ENCODE results near the gene GRIK4.
A peak's percentile ranks its signal among the peaks of the same experiment; 100 is the strongest.
"Not testable (repeated sequence)": the region's sequence is repeated elsewhere in the genome, so short reads cannot be mapped to it uniquely, and the experiment has no call there.

The GRIK4 gene

DNA sequence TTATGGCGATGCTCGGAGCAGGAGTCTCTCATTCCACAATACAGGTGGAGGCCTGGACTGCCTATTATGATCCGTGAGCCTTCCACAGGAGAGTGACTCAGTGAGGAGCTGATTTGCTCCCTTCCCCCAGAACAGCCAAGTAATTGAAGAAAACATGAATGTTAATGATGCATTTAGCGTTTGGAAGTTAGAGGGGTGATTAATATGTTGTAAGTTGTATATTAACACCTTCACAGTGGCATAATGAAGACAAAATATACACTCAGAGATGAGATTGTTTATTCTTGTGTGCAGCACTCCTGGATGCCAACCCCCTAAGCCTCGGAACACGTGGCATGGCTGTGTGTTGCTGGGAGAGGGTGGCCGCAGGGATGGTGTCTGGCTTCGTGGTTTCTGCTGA lies 98.6 kb downstream of the GRIK4 start:
- H3K9me3 ChIP-seq (ENCODE audit: control insufficient read depth, low read length) = no peaks in the 10 kb centered on the region
- H3K4me1 ChIP-seq (ENCODE audit: control insufficient read depth, insufficient read depth, low read length, poor library complexity, severe bottlenecking) = peaks cover 23% of the 10 kb centered on the region
- H3K4me3 ChIP-seq (ENCODE audit: extremely low read depth, insufficient read depth, low read length, poor library complexity, severe bottlenecking) = no peak overlapping the region
- no peak overlapping the region for H3K27ac ChIP-seq (ENCODE audit: low read depth, low read length, severe bottlenecking)
- 77 to 81% methylated on average over 2 to 5 of the region's 8 CpGs for WGBS, 2 experiments (ENCODE audit: insufficient coverage in 2 of 2)
- no peaks in the 10 kb centered on the region for H3K36me3 ChIP-seq (ENCODE audit: control insufficient read depth, insufficient read depth, low read length)

DNA sequence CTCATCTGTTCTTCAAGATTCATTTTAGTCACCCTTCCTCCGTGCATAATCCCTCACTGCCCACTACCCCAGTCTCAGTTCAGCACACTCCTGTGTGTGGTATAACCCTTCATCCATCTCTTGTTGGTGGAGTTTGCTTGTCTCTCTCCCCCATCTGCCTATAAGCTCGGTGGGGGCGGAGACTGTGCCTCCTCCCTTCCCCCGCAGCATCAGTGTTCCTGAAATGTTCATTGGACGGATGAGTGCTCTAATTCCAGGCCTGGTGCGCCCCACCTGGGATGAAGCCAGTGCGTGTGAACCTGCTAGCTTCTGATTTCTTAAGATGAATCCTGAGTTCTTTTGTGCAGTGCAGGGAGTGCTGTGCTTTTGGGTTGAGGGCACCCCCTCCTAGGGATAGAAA lies 100.0 kb downstream of the GRIK4 start:
- WGBS, 2 experiments (ENCODE audit: insufficient coverage in 2 of 2) = 80 to 93% methylated on average over 1 to 7 of the region's 7 CpGs
- H3K36me3 ChIP-seq (ENCODE audit: control insufficient read depth, insufficient read depth, low read length) = no peaks in the 10 kb centered on the region

DNA sequence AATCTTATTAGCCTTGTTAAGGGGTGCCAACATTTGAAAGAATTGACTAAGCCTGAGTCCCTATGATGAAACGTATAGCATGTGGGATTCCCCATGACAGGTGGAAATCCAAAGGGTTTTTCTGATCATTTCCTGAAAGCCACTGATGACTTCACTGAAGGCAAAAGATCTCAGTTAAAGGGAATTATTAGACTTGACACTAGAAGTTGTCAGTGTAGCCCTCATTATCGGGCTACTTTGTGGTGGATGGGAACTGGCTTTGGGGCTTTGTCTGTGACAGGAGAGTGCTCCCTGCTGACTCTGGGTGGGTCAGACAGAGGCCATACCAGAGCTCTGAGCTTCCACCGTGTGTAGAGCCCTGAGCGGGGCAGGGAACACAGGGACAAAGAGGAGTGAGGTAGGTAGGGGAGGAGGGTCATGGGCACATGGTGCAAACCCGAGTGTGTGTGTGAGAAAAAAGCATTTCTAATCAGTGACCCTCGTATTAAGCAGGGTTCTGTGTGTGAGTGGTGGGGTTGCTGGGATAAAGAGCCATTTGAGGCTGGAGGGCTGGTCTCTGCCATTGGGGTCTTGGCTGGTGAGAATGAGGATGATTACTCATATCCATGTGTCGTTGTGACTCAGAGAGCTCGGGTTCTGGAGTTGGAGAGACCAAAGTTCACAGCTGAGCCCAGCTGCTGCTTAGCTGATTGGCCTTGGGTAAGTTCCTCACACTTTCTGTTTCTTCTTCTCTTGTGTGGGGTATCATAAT lies 101.1 kb downstream of the GRIK4 start:
- H3K4me3 ChIP-seq (ENCODE audit: extremely low read depth, insufficient read depth, low read length, poor library complexity, severe bottlenecking) = no peak overlapping the region
- no peaks in the 10 kb centered on the region for H3K36me3 ChIP-seq (ENCODE audit: control insufficient read depth, insufficient read depth, low read length)
- 61 to 68% methylated on average over 7 to 8 of the region's 8 CpGs for WGBS, 2 experiments (ENCODE audit: insufficient coverage in 2 of 2)
- peaks cover 4% of the 10 kb centered on the region for H3K9me3 ChIP-seq (ENCODE audit: control insufficient read depth, low read length)
- H3K4me1 ChIP-seq (ENCODE audit: control insufficient read depth, insufficient read depth, low read length, poor library complexity, severe bottlenecking) = peaks cover 23% of the 10 kb centered on the region
- peak overlapping the region; percentile 75 for H3K27ac ChIP-seq (ENCODE audit: low read depth, low read length, severe bottlenecking)

More for the DNA sequence above, 100.0 kb downstream of the GRIK4 start:
- peaks cover 23% of the 10 kb centered on the region for H3K4me1 ChIP-seq (ENCODE audit: control insufficient read depth, insufficient read depth, low read length, poor library complexity, severe bottlenecking)
- H3K27ac ChIP-seq (ENCODE audit: low read depth, low read length, severe bottlenecking) = no peak overlapping the region
- H3K9me3 ChIP-seq (ENCODE audit: control insufficient read depth, low read length) = no peaks in the 10 kb centered on the region
- H3K4me3 ChIP-seq (ENCODE audit: extremely low read depth, insufficient read depth, low read length, poor library complexity, severe bottlenecking) = no peak overlapping the region

GRCh38 chr11:120613264-120614226 lies 102.0 kb downstream of the GRIK4 start:
- no peak overlapping the region for H3K4me3 ChIP-seq (ENCODE audit: extremely low read depth, insufficient read depth, low read length, poor library complexity, severe bottlenecking)
- 74 to 85% methylated on average over 4 to 5 of the region's 6 CpGs for WGBS, 2 experiments (ENCODE audit: insufficient coverage in 2 of 2)
- no peaks in the 10 kb centered on the region for H3K36me3 ChIP-seq (ENCODE audit: control insufficient read depth, insufficient read depth, low read length)
- H3K9me3 ChIP-seq (ENCODE audit: control insufficient read depth, low read length) = peaks cover 12% of the 10 kb centered on the region
- peak overlapping the region; percentile 75 for H3K27ac ChIP-seq (ENCODE audit: low read depth, low read length, severe bottlenecking)
- peaks cover 23% of the 10 kb centered on the region for H3K4me1 ChIP-seq (ENCODE audit: control insufficient read depth, insufficient read depth, low read length, poor library complexity, severe bottlenecking)

DNA sequence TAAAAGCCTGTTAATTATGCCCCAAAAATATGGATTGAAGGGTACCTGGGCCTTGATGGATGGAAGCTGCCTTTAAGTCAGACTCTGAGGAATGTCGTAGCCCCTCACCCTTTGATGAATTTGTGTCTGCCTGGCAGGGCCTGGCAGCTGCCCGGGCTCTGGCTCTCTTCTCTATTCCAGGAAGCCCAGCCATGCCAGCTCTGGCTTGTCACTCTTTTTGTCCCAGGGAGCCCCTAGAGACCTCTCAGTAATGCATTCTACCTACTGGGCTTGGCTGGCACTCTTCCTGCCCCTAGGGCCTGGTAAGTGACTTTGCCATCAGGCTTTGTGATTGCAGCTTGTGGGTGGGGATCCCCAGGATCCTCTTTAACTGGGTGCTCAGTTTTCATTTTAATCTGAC lies 103.8 kb downstream of the GRIK4 start:
- WGBS, 2 experiments (ENCODE audit: insufficient coverage in 2 of 2) = 63% methylated on average over 2 of the region's 2 CpGs; no CpG with 5 or more reads in 1 of the 2 experiments
- H3K9me3 ChIP-seq (ENCODE audit: control insufficient read depth, low read length) = peaks cover 19% of the 10 kb centered on the region
- no peaks in the 10 kb centered on the region for H3K36me3 ChIP-seq (ENCODE audit: control insufficient read depth, insufficient read depth, low read length)
- no peak overlapping the region for H3K27ac ChIP-seq (ENCODE audit: low read depth, low read length, severe bottlenecking)
- peaks cover 21% of the 10 kb centered on the region for H3K4me1 ChIP-seq (ENCODE audit: control insufficient read depth, insufficient read depth, low read length, poor library complexity, severe bottlenecking)
- no peak overlapping the region for H3K4me3 ChIP-seq (ENCODE audit: extremely low read depth, insufficient read depth, low read length, poor library complexity, severe bottlenecking)

GRCh38 chr11:120618399-120618798 lies 106.9 kb downstream of the GRIK4 start:
- Histone ChIP-seq H3K36me3 (ENCODE audit: control insufficient read depth, insufficient read depth, low read length) (no peaks in the 10 kb centered on the region), H3K9me3 (ENCODE audit: control insufficient read depth, low read length) (peaks cover 19% of the 10 kb centered on the region), H3K4me3 (ENCODE audit: extremely low read depth, insufficient read depth, low read length, poor library complexity, severe bottlenecking) (no peak overlapping the region), H3K4me1 (ENCODE audit: control insufficient read depth, insufficient read depth, low read length, poor library complexity, severe bottlenecking) (peaks cover 2% of the 10 kb centered on the region), H3K27ac (ENCODE audit: low read depth, low read length, severe bottlenecking) (no peak overlapping the region)
- WGBS, 2 experiments (ENCODE audit: insufficient coverage in 2 of 2) = 84 to 93% methylated on average over 3 to 5 of the region's 5 CpGs

DNA sequence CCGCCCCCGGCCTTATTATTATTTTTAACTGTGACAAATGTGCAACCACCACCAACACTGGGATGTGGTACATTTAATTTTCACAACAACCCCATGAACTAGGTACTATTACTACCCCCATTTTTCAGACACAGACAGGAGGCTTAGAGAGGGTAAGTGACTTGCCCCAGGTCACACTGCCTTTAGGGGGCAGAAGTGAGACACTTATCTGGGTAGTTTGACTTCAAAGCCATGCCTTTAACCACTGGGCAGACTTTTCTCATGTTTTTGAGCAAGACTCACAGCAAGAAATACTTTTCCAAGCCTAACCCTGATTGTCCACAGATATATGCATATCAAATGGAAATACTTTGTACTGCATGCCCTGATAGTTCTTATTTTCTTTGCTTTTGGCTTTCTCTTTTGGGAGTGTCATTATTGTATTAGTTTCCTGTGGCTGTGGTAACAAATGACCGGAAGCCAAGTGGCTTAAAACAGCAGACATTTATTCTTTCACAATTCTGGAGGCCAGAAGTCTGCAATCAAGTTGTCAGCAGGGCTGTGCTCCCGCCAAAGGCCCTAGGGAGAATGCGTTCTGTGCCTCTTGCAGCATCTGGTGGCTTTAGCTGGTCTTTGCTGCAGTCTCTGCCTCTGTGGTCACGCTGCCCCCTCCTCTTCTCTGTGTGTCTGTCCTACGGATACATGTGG lies 110.8 kb downstream of the GRIK4 start:
- 86 to 91% methylated on average over 4 of the region's 7 CpGs for WGBS, 2 experiments (ENCODE audit: insufficient coverage in 2 of 2)
- Histone ChIP-seq H3K36me3 (ENCODE audit: control insufficient read depth, insufficient read depth, low read length) (no peaks in the 10 kb centered on the region), H3K4me1 (ENCODE audit: control insufficient read depth, insufficient read depth, low read length, poor library complexity, severe bottlenecking) (no peaks in the 10 kb centered on the region)

GRCh38 chr11:120624992-120625391 lies 113.4 kb downstream of the GRIK4 start:
- WGBS, 2 experiments (ENCODE audit: insufficient coverage in 2 of 2) = 91% methylated on average over 6 to 7 of the region's 12 CpGs
- H3K36me3 ChIP-seq (ENCODE audit: control insufficient read depth, insufficient read depth, low read length); H3K4me3 ChIP-seq (ENCODE audit: extremely low read depth, insufficient read depth, low read length, poor library complexity, severe bottlenecking); H3K9me3 ChIP-seq (ENCODE audit: control insufficient read depth, low read length); H3K27ac ChIP-seq (ENCODE audit: low read depth, low read length, severe bottlenecking); H3K4me1 ChIP-seq (ENCODE audit: control insufficient read depth, insufficient read depth, low read length, poor library complexity, severe bottlenecking): not testable (repeated sequence)

More for the DNA sequence above, 110.8 kb downstream of the GRIK4 start:
- H3K9me3 ChIP-seq (ENCODE audit: control insufficient read depth, low read length) = peaks cover 19% of the 10 kb centered on the region
- H3K4me3 ChIP-seq (ENCODE audit: extremely low read depth, insufficient read depth, low read length, poor library complexity, severe bottlenecking) = no peak overlapping the region
- H3K27ac ChIP-seq (ENCODE audit: low read depth, low read length, severe bottlenecking) = no peak overlapping the region

- Histone ChIP-seq H3K36me3 (ENCODE audit: control insufficient read depth, insufficient read depth, low read length) (no peaks in the 10 kb centered on the region), H3K4me3 (ENCODE audit: extremely low read depth, insufficient read depth, low read length, poor library complexity, severe bottlenecking) (no peak overlapping the region), H3K27ac (ENCODE audit: low read depth, low read length, severe bottlenecking) (no peak overlapping the region), H3K9me3 (ENCODE audit: control insufficient read depth, low read length) (no peaks in the 10 kb centered on the region), H3K4me1 (ENCODE audit: control insufficient read depth, insufficient read depth, low read length, poor library complexity, severe bottlenecking) (no peaks in the 10 kb centered on the region)
- 70 to 100% methylated on average over 1 to 4 of the region's 4 CpGs for WGBS, 2 experiments (ENCODE audit: insufficient coverage in 2 of 2)
Measured at GRCh38 chr11:120625565-120625964, 114.0 kb downstream of the GRIK4 start.

GRCh38 chr11:120626791-120627190 lies 115.2 kb downstream of the GRIK4 start:
- Histone ChIP-seq H3K27ac (ENCODE audit: low read depth, low read length, severe bottlenecking) (no peak overlapping the region), H3K4me3 (ENCODE audit: extremely low read depth, insufficient read depth, low read length, poor library complexity, severe bottlenecking) (no peak overlapping the region), H3K9me3 (ENCODE audit: control insufficient read depth, low read length) (no peaks in the 10 kb centered on the region), H3K36me3 (ENCODE audit: control insufficient read depth, insufficient read depth, low read length) (no peaks in the 10 kb centered on the region), H3K4me1 (ENCODE audit: control insufficient read depth, insufficient read depth, low read length, poor library complexity, severe bottlenecking) (no peaks in the 10 kb centered on the region)
- WGBS, 2 experiments (ENCODE audit: insufficient coverage in 2 of 2) = 86 to 96% methylated on average over 3 to 7 of the region's 7 CpGs

Measured in mesodermal cell (in vitro differentiated cells).